HCT116 (cell line): ENCODE measurements around the gene ATP5F1A. TPM values are rescaled to one million over a fixed set of nuclear protein-coding genes. Genes with fewer than 3 reads are reported as not detected.

Experiments used
- ATAC-seq: fragments of 200-7000 bp; cut with Tn5 transposase; 2 replicates; pipeline ENCODE4 v1.9.1; 2020; ENCODE audit warnings: mild to moderate bottlenecking, moderate library complexity
- BruUV-seq: library from RNA; stranded (reverse); fragments of 400-500 nt; replicated peaks from 2 replicates; lab custom pipeline; 2021; lab: Mats Ljungman, UMichigan
- CTCF ChIA-PET: fragments of 300-600 bp; sonication (Branson Sonifier 250); formaldehyde crosslinking; loops from one replicate; lab custom pipeline; 2021; ENCODE audit warnings: antibody characterized with exemption; lab: Charles Lee
- POLR2A ChIA-PET: fragments of 300-600, 350-600 bp; sonication (Branson Sonifier 250); formaldehyde crosslinking; loops from one replicate; lab custom pipeline; 2021; ENCODE audit warnings: antibody characterized with exemption; lab: Charles Lee
- RAD21 ChIA-PET, 2 experiments: fragments of 300-600 bp; sonication (Branson Sonifier 250); formaldehyde crosslinking; loops; one replicate each; lab custom pipeline; 2023; ENCODE audit warnings: low total read pairs in 2 of 2; ENCODE audit not compliant: uncharacterized antibody in 2 of 2, unreplicated experiment in 2 of 2, low non-redundant PET in 1 of 2; lab: Charles Lee
- DNase-seq: peaks from one replicate; pipeline ENCODE4 v3.0.0-alpha.2; 2010; ENCODE audit warnings: low read depth, low spot score
- H2AFZ ChIP-seq: fragments of 200-600 bp; shearing (Covaris generic), sonication (generic); 2 replicates; pipeline ENCODE4 v1.6.1; 2017; ENCODE audit warnings: low read depth, mixed run types, mixed read lengths, antibody characterized with exemption, low read length; ENCODE audit not compliant: poor library complexity, severe bottlenecking
- H3K27ac ChIP-seq: 2 replicates; pipeline ENCODE4 v1.5.1; 2012; ENCODE audit warnings: low read depth, low read length
- H3K27me3 ChIP-seq: fragments of 200-600 bp; sonication (generic); 2 replicates; pipeline ENCODE4 v1.6.1; 2016; ENCODE audit warnings: mixed run types, low read length, mixed read lengths; ENCODE audit not compliant: insufficient read depth
- H3K36me3 ChIP-seq, 2 experiments: fragments of 200-500 bp in 1 of 2; fragments of 200-600 bp in 1 of 2; sonication (Bioruptor generic) in 1 of 2; sonication (generic) in 1 of 2; 2 replicates each; pipeline versions ENCODE4 v1.5.1 to v1.6.1; 2014 to 2016; ENCODE audit warnings: low read length in 2 of 2, inconsistent platforms in 1 of 2, mixed read lengths in 1 of 2, mixed run types in 1 of 2; ENCODE audit not compliant: insufficient read depth in 2 of 2, control insufficient read depth in 1 of 2
- H3K4me1 ChIP-seq, 2 experiments: fragments of 200-600 bp in 1 of 2; sonication (generic) in 1 of 2; 2 replicates each; pipeline versions ENCODE4 v1.5.1 to v1.6.1; 2012 to 2017; ENCODE audit warnings: low read length in 2 of 2, inconsistent platforms in 1 of 2, mild to moderate bottlenecking in 1 of 2, mixed read lengths in 1 of 2, mixed run types in 1 of 2, moderate library complexity in 1 of 2; ENCODE audit not compliant: insufficient read depth in 2 of 2, control insufficient read depth in 1 of 2
- H3K4me2 ChIP-seq: fragments of 200-600 bp; sonication (generic); 2 replicates; pipeline ENCODE4 v1.6.1; 2017; ENCODE audit warnings: mixed run types, low read length, mixed read lengths
- H3K4me3 ChIP-seq, 2 experiments: fragments of 200-600 bp in 1 of 2; sonication (generic) in 1 of 2; replicated peaks in 1 of 2; 2 replicates each; pipeline ENCODE4 v1.5.1; 2011 to 2016; ENCODE audit warnings: low read length in 2 of 2, control low read depth in 1 of 2, low read depth in 1 of 2, mild to moderate bottlenecking in 1 of 2, mixed read lengths in 1 of 2, mixed run types in 1 of 2
- H3K79me2 ChIP-seq: fragments of 200-600 bp; sonication (generic); 2 replicates; pipeline ENCODE4 v1.6.1; 2017; ENCODE audit warnings: mild to moderate bottlenecking, mixed run types, low read length, moderate library complexity, mixed read lengths; ENCODE audit not compliant: insufficient read depth
- H3K9ac ChIP-seq: fragments of 200-600 bp; sonication (generic); 2 replicates; pipeline ENCODE4 v1.6.1; 2016; ENCODE audit warnings: low read length, mixed read lengths
- H3K9me2 ChIP-seq: fragments of 200-600 bp; sonication (generic), shearing (Covaris generic); 2 replicates; pipeline ENCODE4 v1.6.1; 2017; ENCODE audit warnings: mixed run types, mild to moderate bottlenecking, moderate library complexity; ENCODE audit not compliant: insufficient read depth
- H3K9me3 ChIP-seq, 2 experiments: fragments of 200-500 bp in 1 of 2; fragments of 200-600 bp in 1 of 2; sonication (Bioruptor generic) in 1 of 2; sonication (generic) in 1 of 2; 2 replicates each; pipeline ENCODE4 v1.6.1; 2014 to 2017; ENCODE audit warnings: low read length in 2 of 2, mixed read lengths in 2 of 2, inconsistent platforms in 1 of 2, low read depth in 1 of 2, mild to moderate bottlenecking in 1 of 2, mixed run types in 1 of 2, moderate library complexity in 1 of 2; ENCODE audit not compliant: control insufficient read depth in 1 of 2, insufficient read depth in 1 of 2
- H4K20me1 ChIP-seq: fragments of 200-600 bp; sonication (generic), shearing (Covaris generic); 2 replicates; pipeline ENCODE4 v1.6.1; 2017; ENCODE audit warnings: mixed run types, mild to moderate bottlenecking, moderate library complexity; ENCODE audit not compliant: insufficient read depth
- CTCF ChIP-seq, 3 experiments: fragments of 200-600 bp in 1 of 3; sonication (generic) in 1 of 3; IDR thresholded peaks in 2 of 3; conservative IDR thresholded peaks in 1 of 3; 2 replicates each; pipeline ENCODE4 v1.5.1; 2012 to 2017; ENCODE audit warnings: low read depth in 2 of 3, low read length in 2 of 3, antibody characterized with exemption in 1 of 3, borderline replicate concordance in 1 of 3, control low read depth in 1 of 3, mild to moderate bottlenecking in 1 of 3, mixed read lengths in 1 of 3, mixed run types in 1 of 3, moderate library complexity in 1 of 3; ENCODE audit not compliant: insufficient read depth in 1 of 3
- EZH2 ChIP-seq: fragments of 200-600 bp; sonication (generic); IDR thresholded peaks from 2 replicates; pipeline ENCODE4 v1.6.1; 2017; ENCODE audit warnings: antibody characterized with exemption, mixed run types
- ZBTB33 ChIP-seq: IDR thresholded peaks from 2 replicates; pipeline ENCODE4 v1.6.1; 2011; ENCODE audit warnings: mild to moderate bottlenecking, low read length, moderate library complexity; ENCODE audit not compliant: insufficient replicate concordance; ENCODE audit errors: extremely low read depth
- intact Hi-C: fragments of 100-400 bp; cut with micrococcal nuclease; formaldehyde crosslinking; loops from 2 replicates; pipeline ENCODE4 v1.10.0; 2022
- total RNA-seq: library from RNA; stranded (reverse); gene quantifications from one replicate; pipeline ENCODE4 v1.2.1, GENCODE V29; 2021; ENCODE audit not compliant: unreplicated experiment

The ATP5F1A gene
- total RNA-seq, 1 experiment from 2014 or later: 563 TPM

GRCh38 chr18:46046126-46046525 is 52.0 kb downstream of the ATP5F1A start:
- no peaks in the 10 kb centered on the region for H3K9me3 ChIP-seq
- RAD21 ChIA-PET: no interaction called here
- no peaks in the 10 kb centered on the region for H3K27me3 ChIP-seq
- ATAC-seq: no peak; the same call in 1 of the 2 replicates
- CTCF ChIA-PET: no interaction called here
- DNase-seq: no peak
- peaks cover 5 to 16% of the 10 kb centered on the region in 2 experiments; a peak in 3 of 4 replicates for H3K4me1 ChIP-seq
- no TSS peak for BruUV-seq
- H3K79me2 ChIP-seq: no peaks in the 10 kb centered on the region; the same call in 1 of the 2 replicates
- H4K20me1 ChIP-seq: 0 out of 2 replicates have a peak, but pooled peaks cover 3% of the 10 kb centered on the region
- no peak overlapping the region for H2AFZ ChIP-seq
- no peak overlapping the region for H3K4me3 ChIP-seq
- no peaks in the 10 kb centered on the region for H3K36me3 ChIP-seq
- H3K9ac ChIP-seq: no peak overlapping the region
- no peak for TF ChIP-seq ZBTB33
- TF ChIP-seq CTCF (IDR thresholded peaks at IDR 0.05 in 2 of 3, conservative IDR thresholded peaks at IDR 0.05 in 1 of 3; ENCODE audit: borderline replicate concordance in 1 of 3, insufficient read depth in 1 of 3, low read depth in 2 of 3, low read length in 2 of 3): peak in 2 of 3 experiments; percentile 10 to 25; a peak in 2 of 6 replicates
- no peak for TF ChIP-seq EZH2
- H3K9me2 ChIP-seq: no peaks in the 10 kb centered on the region
- no peak overlapping the region for H3K4me2 ChIP-seq
- H3K27ac ChIP-seq: no peak overlapping the region
- POLR2A ChIA-PET: no interaction called here
- intact Hi-C loops: no loop called here
